Upper lobe of right lung (tissue), 1 donor: ENCODE measurements around the gene BACH2. TPM values are rescaled to one million over a fixed set of nuclear protein-coding genes. Genes with fewer than 3 reads are reported as not detected.

Experiments
- ATAC-seq: fragments of 200-7000 bp; cut with Tn5 transposase; one replicate; pipeline ENCODE4 v1.9.1; 2020; ENCODE audit warnings: mild to moderate bottlenecking, moderate library complexity
- DNase-seq: peaks from one replicate; pipeline ENCODE4 v3.0.0-alpha.2; 2020
- H3K27ac ChIP-seq: fragments of 200-600 bp; one replicate; pipeline ENCODE4 v1.8.0; 2022
- H3K27me3 ChIP-seq: fragments of 200-600 bp; one replicate; pipeline ENCODE4 v1.8.0; 2022; ENCODE audit warnings: mild to moderate bottlenecking
- H3K36me3 ChIP-seq: fragments of 200-600 bp; one replicate; pipeline ENCODE4 v1.8.0; 2022
- H3K4me1 ChIP-seq: fragments of 200-600 bp; one replicate; pipeline ENCODE4 v1.8.0; 2022
- H3K4me3 ChIP-seq: fragments of 200-600 bp; one replicate; pipeline ENCODE4 v1.8.0; 2022; ENCODE audit warnings: mild to moderate bottlenecking
- H3K9me3 ChIP-seq: fragments of 200-600 bp; one replicate; pipeline ENCODE4 v1.8.0; 2022
- CTCF ChIP-seq: fragments of 200-600 bp; IDR thresholded peaks from one replicate; pipeline ENCODE4 v1.8.0; 2022; ENCODE audit warnings: antibody characterized with exemption
- intact Hi-C: fragments of 100-400 bp; cut with DNase I; formaldehyde crosslinking; loops from one replicate; pipeline ENCODE4 v1.11.0; 2022
- total RNA-seq: library from RNA; stranded (reverse); fragmentation: NEBNext Ultra II Directional; extraction: Animal tissue kit (Norgen Biotek cat#: 25700); gene quantifications from one replicate; pipeline ENCODE4 v1.2.1, GENCODE V29; 2021
- donor health status: DM: no; HTN: yes; CAD: no; lungs with severe emphysema.

Gene BACH2
- total RNA-seq, 1 donor from 2014 or later = 4.9 TPM

GRCh38 chr6:90144928-90145555 is 151.6 kb downstream of the BACH2 start:
- H3K9me3 ChIP-seq = no peaks in the 10 kb centered on the region
- H3K27me3 ChIP-seq = no peaks in the 10 kb centered on the region
- TF ChIP-seq CTCF = no peak
- intact Hi-C loops = no loop called here
- no peak for ATAC-seq
- no peak overlapping the region for H3K4me3 ChIP-seq
- H3K4me1 ChIP-seq = no peaks in the 10 kb centered on the region
- no peak for DNase-seq
- H3K36me3 ChIP-seq = no peaks in the 10 kb centered on the region
- H3K27ac ChIP-seq = no peak overlapping the region

- H3K4me3 ChIP-seq = no peak overlapping the region
- TF ChIP-seq CTCF = no peak
- H3K27ac ChIP-seq = no peak overlapping the region
- H3K36me3 ChIP-seq = no peaks in the 10 kb centered on the region
- no peaks in the 10 kb centered on the region for H3K9me3 ChIP-seq
- intact Hi-C loops = no loop called here
- no peaks in the 10 kb centered on the region for H3K4me1 ChIP-seq
- ATAC-seq (no peak), DNase-seq (no peak)
- no peaks in the 10 kb centered on the region for H3K27me3 ChIP-seq
Measured at GRCh38 chr6:90144396-90144795, 152.2 kb downstream of the BACH2 start.

GRCh38 chr6:90140683-90141082 is 156.0 kb downstream of the BACH2 start:
- Histone ChIP-seq H3K27me3 (no peaks in the 10 kb centered on the region), H3K27ac (no peak overlapping the region), H3K9me3 (no peaks in the 10 kb centered on the region), H3K36me3 (no peaks in the 10 kb centered on the region), H3K4me3 (no peak overlapping the region), H3K4me1 (no peaks in the 10 kb centered on the region)
- ATAC-seq (no peak), DNase-seq (no peak)
- intact Hi-C loops = no loop called here
- no peak for TF ChIP-seq CTCF

- no peak for TF ChIP-seq CTCF
- Histone ChIP-seq H3K27ac (no peak overlapping the region), H3K9me3 (no peaks in the 10 kb centered on the region), H3K4me1 (no peaks in the 10 kb centered on the region), H3K4me3 (no peak overlapping the region), H3K27me3 (no peaks in the 10 kb centered on the region), H3K36me3 (no peaks in the 10 kb centered on the region)
- DNase-seq (no peak), ATAC-seq (no peak)
- intact Hi-C loops = no loop called here
Measured at GRCh38 chr6:90139272-90139817, 157.3 kb downstream of the BACH2 start.

- intact Hi-C loops = no loop called here
- Histone ChIP-seq H3K36me3 (no peaks in the 10 kb centered on the region), H3K4me3 (no peak overlapping the region), H3K9me3 (no peaks in the 10 kb centered on the region), H3K4me1 (no peaks in the 10 kb centered on the region), H3K27ac (no peak overlapping the region), H3K27me3 (no peaks in the 10 kb centered on the region)
- DNase-seq (no peak), ATAC-seq (no peak)
- no peak for TF ChIP-seq CTCF
Measured at GRCh38 chr6:90136837-90137568, 159.6 kb downstream of the BACH2 start.
